Mesangial cell (primary cell): ENCODE data around the gene VASP. TPM values are rescaled to one million over a fixed set of nuclear protein-coding genes. Genes with fewer than 3 reads are reported as not detected.

Experiments used
- total RNA-seq: library from RNA; depleted of rRNA; stranded (reverse); fragments of >200 nt; gene quantifications from 2 replicates; pipeline ENCODE4 v1.2.3, GENCODE V29; 2015

VASP gene
- total RNA-seq, result 140 and 199 TPM in 2 replicates

GRCh38 chr19:45506989-45507871 lies at the start of gene VASP:
Gene VASP (plus strand): TSS chr19:45507479. CDS start chr19:45507772, 293 bp downstream.

GRCh38 chr19:45467456-45468158 lies 39.7 kb upstream of the VASP start, which contains the start of gene FOSB:
Gene FOSB (plus strand): TSS chr19:45467996. CDS start chr19:45468587, 591 bp downstream.

DNA sequence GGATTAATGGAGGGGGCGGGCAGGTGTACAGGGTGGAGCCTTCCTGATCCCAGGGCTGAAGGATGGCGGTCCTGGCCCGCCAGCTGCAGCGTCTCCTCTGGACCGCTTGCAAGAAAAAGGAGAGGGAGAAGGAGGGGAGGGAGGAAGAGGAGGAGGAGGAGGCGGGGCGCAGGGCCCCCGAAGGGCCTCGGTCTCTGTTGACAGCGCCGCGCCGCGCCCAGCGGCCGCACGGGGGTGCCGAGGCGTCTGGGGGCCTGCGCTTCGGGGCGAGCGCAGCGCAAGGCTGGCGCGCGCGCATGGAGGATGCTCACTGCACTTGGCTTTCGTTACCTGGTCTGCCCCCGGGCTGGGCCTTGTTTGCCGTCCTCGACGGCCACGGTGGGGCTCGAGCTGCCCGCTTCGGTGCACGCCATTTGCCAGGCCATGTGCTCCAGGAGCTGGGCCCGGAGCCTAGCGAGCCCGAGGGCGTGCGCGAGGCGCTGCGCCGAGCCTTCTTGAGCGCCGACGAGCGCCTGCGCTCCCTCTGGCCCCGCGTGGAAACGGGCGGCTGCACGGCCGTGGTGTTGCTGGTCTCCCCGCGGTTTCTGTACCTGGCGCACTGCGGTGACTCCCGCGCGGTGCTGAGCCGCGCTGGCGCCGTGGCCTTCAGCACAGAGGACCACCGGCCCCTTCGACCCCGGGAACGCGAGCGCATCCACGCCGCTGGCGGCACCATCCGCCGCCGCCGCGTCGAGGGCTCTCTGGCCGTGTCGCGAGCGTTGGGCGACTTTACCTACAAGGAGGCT lies 8.7 kb upstream of the VASP start, which contains the start of gene PPM1N:
Gene PPM1N, plus strand, starts transcription at position 33 of the 785 bp plus-strand sequence. Its CDS starts 30 bp downstream, at position 63.

Other genes with a start within 250 kb of the VASP start
- gene CKM, start 184.6 kb upstream of the VASP start, total RNA-seq, result not detected in 2 replicates
- 1.3 and 2.2 TPM in 2 replicates for gene KLC3, start 166.7 kb upstream of the VASP start, total RNA-seq
- gene ERCC2, start 136.9 kb upstream of the VASP start, total RNA-seq, result 34.6 and 46.6 TPM in 2 replicates
- 23.8 and 31.1 TPM in 2 replicates for gene PPP1R13L, start 102.4 kb upstream of the VASP start, total RNA-seq
- 6.0 and 24.6 TPM in 2 replicates for gene POLR1G, start 100.8 kb upstream of the VASP start, total RNA-seq
- gene ERCC1, start 83.6 kb upstream of the VASP start, total RNA-seq, result 97.6 and 131 TPM in 2 replicates
- 15.2 and 20.0 TPM in 2 replicates for gene FOSB, start 39.5 kb upstream of the VASP start, total RNA-seq
- gene RTN2, start 10.4 kb upstream of the VASP start, total RNA-seq, result 11.7 and 24.2 TPM in 2 replicates
- gene PPM1N, start 9.0 kb upstream of the VASP start, total RNA-seq, result 1.0 TPM in 1 of 2 replicates, not detected in the other
- 8.5 and 11.9 TPM in 2 replicates for gene OPA3, start 77.3 kb downstream of the VASP start, total RNA-seq
- gene GPR4, start 94.7 kb downstream of the VASP start, total RNA-seq, result not detected in 2 replicates
- 16.4 and 17.9 TPM in 2 replicates for gene EML2, start 131.9 kb downstream of the VASP start, total RNA-seq
- 0.51 TPM in 1 of 2 replicates, not detected in the other for gene GIPR, start 160.7 kb downstream of the VASP start, total RNA-seq
- 134 and 228 TPM in 2 replicates for gene SNRPD2, start 184.5 kb downstream of the VASP start, total RNA-seq
- gene QPCTL, start 185.2 kb downstream of the VASP start, total RNA-seq, result 22.2 and 29.7 TPM in 2 replicates
- gene FBXO46, start 223.4 kb downstream of the VASP start, total RNA-seq, result 11.9 and 15.3 TPM in 2 replicates
- gene MEIOSIN, start 226.0 kb downstream of the VASP start, total RNA-seq, result not detected in 2 replicates